Measurements from ENCODE around the gene ARPIN.
"Not testable (repeated sequence)": the region's sequence is repeated elsewhere in the genome, so short reads cannot be mapped to it uniquely, and the experiment has no call there.

The ARPIN gene

GRCh38 chr15:89910891-89911626, 1.7 kb downstream of the ARPIN start:
- no peak for DNase-seq (ENCODE audit: low read depth)

- no peak for DNase-seq (ENCODE audit: low read depth)
Measured at GRCh38 chr15:89909611-89910010, 3.1 kb downstream of the ARPIN start.

- no peak for DNase-seq (ENCODE audit: low read depth)
Measured at GRCh38 chr15:89908226-89908625, 4.5 kb downstream of the ARPIN start.

GRCh38 chr15:89907289-89907688, 5.5 kb downstream of the ARPIN start:
- no peak for DNase-seq (ENCODE audit: low read depth)

- DNase-seq (ENCODE audit: low read depth), result no peak
Measured at GRCh38 chr15:89905846-89906378, 6.8 kb downstream of the ARPIN start.

GRCh38 chr15:89904519-89904918, 8.2 kb downstream of the ARPIN start:
- no peak for DNase-seq (ENCODE audit: low read depth)

- DNase-seq (ENCODE audit: low read depth), result no peak
Measured at GRCh38 chr15:89903858-89904130, 9.0 kb downstream of the ARPIN start.

- no peak for DNase-seq (ENCODE audit: low read depth)
Measured at GRCh38 chr15:89903015-89903857, 9.5 kb downstream of the ARPIN start.

- no peak for DNase-seq (ENCODE audit: low read depth)
Measured at GRCh38 chr15:89900849-89901248, 11.9 kb downstream of the ARPIN start.

GRCh38 chr15:89899951-89900567, 12.7 kb downstream of the ARPIN start:
- no peak for DNase-seq (ENCODE audit: low read depth)

GRCh38 chr15:89899295-89899945, 13.3 kb downstream of the ARPIN start:
- DNase-seq (ENCODE audit: low read depth), result no peak

GRCh38 chr15:89898614-89899294, 14.0 kb downstream of the ARPIN start:
- peak; percentile 16 for DNase-seq (ENCODE audit: low read depth)

- DNase-seq (ENCODE audit: low read depth), result no peak
Measured at GRCh38 chr15:89898146-89898545, 14.6 kb downstream of the ARPIN start.

- peak; percentile 81 for DNase-seq (ENCODE audit: low read depth)
Measured at GRCh38 chr15:89893696-89894447, 18.9 kb downstream of the ARPIN start, which contains the start of gene AP3S2. Gene AP3S2 (minus strand): TSS chr15:89893994. CDS start chr15:89893949, 45 bp downstream.

- no peak for DNase-seq (ENCODE audit: low read depth)
Measured at GRCh38 chr15:89893027-89893426, 19.7 kb downstream of the ARPIN start.

GRCh38 chr15:89888214-89888804, 24.4 kb downstream of the ARPIN start:
- no peak for DNase-seq (ENCODE audit: low read depth)

GRCh38 chr15:89885611-89886010, 27.1 kb downstream of the ARPIN start:
- DNase-seq (ENCODE audit: low read depth), result no peak

- not testable (repeated sequence) for DNase-seq (ENCODE audit: low read depth)
Measured at GRCh38 chr15:89885179-89885578, 27.6 kb downstream of the ARPIN start.

GRCh38 chr15:89883518-89883917, 29.2 kb downstream of the ARPIN start:
- DNase-seq (ENCODE audit: low read depth), result no peak

- no peak for DNase-seq (ENCODE audit: low read depth)
Measured at GRCh38 chr15:89880727-89881126, 32.0 kb downstream of the ARPIN start.

Measured in activated T-helper 9 cell treated with anti-CD3 and anti-CD28 coated beads, Interleukin-2, amount 50 U/mL, for 16 hours (primary cell).